GM12892 (cell line): ENCODE data around the gene APPL2.
"Not testable (repeated sequence)": the region's sequence is repeated elsewhere in the genome, so short reads cannot be mapped to it uniquely, and the experiment has no call there.

Experiments
- POLR2A ChIP-seq: IDR thresholded peaks from 2 replicates; pipeline ENCODE4 v1.6.1; 2011; ENCODE audit warnings: low read depth, low read length, control low read depth
- POLR2AphosphoS5 ChIP-seq: IDR thresholded peaks from 2 replicates; pipeline ENCODE4 v1.6.1; 2011; ENCODE audit warnings: low read depth, low read length, control low read depth
- TAF1 ChIP-seq: IDR thresholded peaks from 2 replicates; pipeline ENCODE4 v1.6.1; 2011; ENCODE audit warnings: low read depth, mild to moderate bottlenecking, control low read depth, low read length, borderline replicate concordance

DNA sequence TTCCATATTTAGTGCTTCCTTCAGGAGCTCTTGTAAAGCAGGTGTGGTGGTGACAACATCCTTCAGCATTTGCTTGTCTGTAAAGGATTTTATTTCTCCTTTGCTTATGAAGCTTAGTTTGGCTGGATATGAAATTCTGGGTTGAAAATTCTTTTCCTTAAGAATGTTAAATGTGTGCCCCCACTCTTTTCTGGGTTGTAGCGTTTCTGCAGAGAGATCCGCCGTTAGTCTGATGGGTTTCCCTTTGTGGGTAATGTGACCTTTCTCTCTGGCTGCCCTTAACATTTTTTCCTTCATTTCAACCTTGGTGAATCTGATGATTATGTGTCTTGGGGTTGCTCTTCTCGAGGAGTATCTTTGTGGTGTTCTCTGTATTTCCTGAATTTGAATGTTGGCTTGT lies 52.6 kb downstream of the APPL2 start:
- TF ChIP-seq POLR2AphosphoS5, TAF1, POLR2A: not testable (repeated sequence)
